ENCODE data around the gene AUH. TPM values are rescaled to one million over a fixed set of nuclear protein-coding genes. Genes with fewer than 3 reads are reported as not detected.

AUH gene, protein sequence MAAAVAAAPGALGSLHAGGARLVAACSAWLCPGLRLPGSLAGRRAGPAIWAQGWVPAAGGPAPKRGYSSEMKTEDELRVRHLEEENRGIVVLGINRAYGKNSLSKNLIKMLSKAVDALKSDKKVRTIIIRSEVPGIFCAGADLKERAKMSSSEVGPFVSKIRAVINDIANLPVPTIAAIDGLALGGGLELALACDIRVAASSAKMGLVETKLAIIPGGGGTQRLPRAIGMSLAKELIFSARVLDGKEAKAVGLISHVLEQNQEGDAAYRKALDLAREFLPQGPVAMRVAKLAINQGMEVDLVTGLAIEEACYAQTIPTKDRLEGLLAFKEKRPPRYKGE
- total RNA-seq: 10 to 100 TPM; 27.4 to 36.1 TPM

DNA sequence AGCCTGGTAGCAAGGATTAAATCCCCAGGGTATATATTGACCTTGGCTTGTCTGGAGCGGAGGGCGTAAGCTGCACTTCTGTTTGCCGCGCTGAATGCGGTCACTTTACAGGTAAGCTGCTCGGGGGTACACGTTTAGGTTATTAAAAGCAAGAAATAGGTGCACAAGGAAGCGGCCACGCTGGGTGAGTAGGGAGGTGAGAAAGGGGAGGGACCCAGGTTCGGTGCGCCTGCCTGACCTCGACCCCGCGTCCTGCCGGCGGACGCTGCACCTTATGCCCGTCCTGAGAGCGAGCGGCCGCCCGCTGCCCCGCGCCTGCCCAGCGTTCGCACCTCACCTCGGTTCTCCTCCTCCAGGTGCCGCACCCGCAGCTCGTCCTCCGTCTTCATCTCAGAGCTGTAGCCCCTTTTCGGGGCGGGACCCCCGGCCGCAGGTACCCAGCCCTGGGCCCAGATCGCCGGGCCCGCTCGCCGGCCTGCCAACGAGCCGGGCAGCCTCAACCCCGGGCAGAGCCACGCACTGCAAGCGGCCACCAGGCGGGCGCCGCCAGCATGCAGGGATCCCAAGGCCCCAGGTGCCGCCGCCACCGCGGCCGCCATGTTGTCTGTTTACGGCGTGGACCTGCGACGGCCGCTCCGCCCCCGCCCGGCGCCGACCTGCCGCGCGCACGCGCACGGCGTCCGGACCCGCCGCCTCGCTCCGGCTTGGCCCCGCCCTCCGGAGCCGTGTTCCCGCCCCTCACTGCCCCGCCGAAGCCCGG lies at the start of gene AUH:
Gene AUH (minus strand): TSS at position 628 of the 760 bp plus-strand sequence. CDS start 29 bp downstream, at position 599.
- Histone ChIP-seq H3K27me3 (replicated peaks; ENCODE audit: insufficient read depth) (no peaks in the 10 kb centered on the region), H3K4me1 (ENCODE audit: control insufficient read depth in 1 of 2, low read depth in 2 of 2) (peaks cover 14 to 27% of the 10 kb centered on the region in 2 donors), H3K27ac (peak within 1 kb of the TSS; percentile 81 to 85), H3K9me3 (no peaks in the 10 kb centered on the region), H3K36me3 (no peaks in the 10 kb centered on the region), H3K4me3 (peak within 1 kb of the TSS; percentile 95)
- peak; percentile 31 for DNase-seq (ENCODE audit: low spot score)
- TF ChIP-seq, protein P1, sequence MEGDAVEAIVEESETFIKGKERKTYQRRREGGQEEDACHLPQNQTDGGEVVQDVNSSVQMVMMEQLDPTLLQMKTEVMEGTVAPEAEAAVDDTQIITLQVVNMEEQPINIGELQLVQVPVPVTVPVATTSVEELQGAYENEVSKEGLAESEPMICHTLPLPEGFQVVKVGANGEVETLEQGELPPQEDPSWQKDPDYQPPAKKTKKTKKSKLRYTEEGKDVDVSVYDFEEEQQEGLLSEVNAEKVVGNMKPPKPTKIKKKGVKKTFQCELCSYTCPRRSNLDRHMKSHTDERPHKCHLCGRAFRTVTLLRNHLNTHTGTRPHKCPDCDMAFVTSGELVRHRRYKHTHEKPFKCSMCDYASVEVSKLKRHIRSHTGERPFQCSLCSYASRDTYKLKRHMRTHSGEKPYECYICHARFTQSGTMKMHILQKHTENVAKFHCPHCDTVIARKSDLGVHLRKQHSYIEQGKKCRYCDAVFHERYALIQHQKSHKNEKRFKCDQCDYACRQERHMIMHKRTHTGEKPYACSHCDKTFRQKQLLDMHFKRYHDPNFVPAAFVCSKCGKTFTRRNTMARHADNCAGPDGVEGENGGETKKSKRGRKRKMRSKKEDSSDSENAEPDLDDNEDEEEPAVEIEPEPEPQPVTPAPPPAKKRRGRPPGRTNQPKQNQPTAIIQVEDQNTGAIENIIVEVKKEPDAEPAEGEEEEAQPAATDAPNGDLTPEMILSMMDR (IDR thresholded peaks at IDR 0.05): no peak
- peak; percentile 79 for ATAC-seq (ENCODE audit: insufficient number of reproducible peaks, low FRiP score, low read depth)

DNA sequence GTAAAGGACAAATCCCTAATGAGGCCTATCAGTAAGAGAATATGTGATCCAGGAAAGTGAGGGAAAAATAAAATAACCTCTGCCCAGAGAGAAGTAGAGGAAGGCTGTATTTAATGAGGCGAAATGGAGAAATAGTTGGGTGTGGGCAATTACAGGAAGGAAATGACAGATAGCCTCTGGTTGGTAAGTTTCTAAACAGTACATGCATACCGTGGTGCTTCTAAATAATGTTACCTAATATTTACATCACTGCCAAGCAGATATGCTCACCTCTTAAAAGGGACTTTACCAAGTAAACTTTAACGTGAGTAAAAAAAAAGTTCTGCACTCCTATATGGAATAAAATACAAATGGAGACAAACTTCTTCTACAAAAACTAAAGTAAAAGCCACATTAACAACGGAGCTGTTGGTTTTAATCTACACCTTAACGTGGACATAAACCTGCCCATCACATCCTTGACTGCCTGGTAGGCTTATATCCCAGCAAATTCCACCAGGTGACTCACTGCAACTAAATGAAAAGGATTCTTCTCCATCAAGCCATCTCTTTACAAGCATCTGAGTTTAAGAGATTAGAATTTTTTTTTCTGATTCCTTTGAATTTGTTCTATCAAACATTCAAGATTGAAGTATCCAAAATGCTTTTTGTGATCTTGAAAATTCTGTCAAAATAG lies 49.5 kb upstream of the AUH start:
- Histone ChIP-seq H3K4me3 (no peak overlapping the region), H3K27ac (no peak overlapping the region), H3K27me3 (replicated peaks; ENCODE audit: insufficient read depth) (no peaks in the 10 kb centered on the region), H3K4me1 (ENCODE audit: control insufficient read depth in 1 of 2, low read depth in 2 of 2) (no peaks in the 10 kb centered on the region), H3K9me3 (no peaks in the 10 kb centered on the region), H3K36me3 (peaks cover 27% of the 10 kb centered on the region)
- DNase-seq (ENCODE audit: low spot score) (no peak), ATAC-seq (ENCODE audit: insufficient number of reproducible peaks, low FRiP score, low read depth) (no peak)
- TF ChIP-seq, protein P1 (IDR thresholded peaks at IDR 0.05): no peak

DNA sequence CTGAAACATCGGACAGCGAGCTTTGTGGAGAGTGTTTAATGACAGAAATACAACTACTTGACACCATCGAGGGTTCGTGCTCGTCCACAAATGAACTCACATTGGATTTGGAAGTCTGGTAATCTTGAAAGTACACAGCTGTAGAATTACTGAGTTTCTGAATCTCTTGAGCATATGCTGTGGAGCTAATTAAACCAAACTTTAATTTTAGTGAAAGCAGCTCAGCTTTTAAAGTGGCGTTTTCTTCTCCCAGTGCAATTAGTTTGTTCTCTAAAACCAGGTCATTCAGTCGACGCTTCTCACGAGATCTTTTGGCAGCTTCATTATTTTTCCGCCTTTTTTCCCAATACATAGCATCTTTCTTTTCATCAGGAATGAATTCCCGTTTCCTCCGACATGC lies 48.4 kb upstream of the AUH start:
- H3K4me3 ChIP-seq: no peak overlapping the region
- no peaks in the 10 kb centered on the region for H3K27me3 ChIP-seq (replicated peaks; ENCODE audit: insufficient read depth)
- no peaks in the 10 kb centered on the region for H3K4me1 ChIP-seq (ENCODE audit: control insufficient read depth in 1 of 2, low read depth in 2 of 2)
- ATAC-seq (ENCODE audit: insufficient number of reproducible peaks, low FRiP score, low read depth): no peak
- no peaks in the 10 kb centered on the region for H3K9me3 ChIP-seq
- H3K36me3 ChIP-seq: peaks cover 27% of the 10 kb centered on the region
- no peak overlapping the region for H3K27ac ChIP-seq
- DNase-seq (ENCODE audit: low spot score): no peak
- TF ChIP-seq, protein P1 (IDR thresholded peaks at IDR 0.05): no peak

DNA sequence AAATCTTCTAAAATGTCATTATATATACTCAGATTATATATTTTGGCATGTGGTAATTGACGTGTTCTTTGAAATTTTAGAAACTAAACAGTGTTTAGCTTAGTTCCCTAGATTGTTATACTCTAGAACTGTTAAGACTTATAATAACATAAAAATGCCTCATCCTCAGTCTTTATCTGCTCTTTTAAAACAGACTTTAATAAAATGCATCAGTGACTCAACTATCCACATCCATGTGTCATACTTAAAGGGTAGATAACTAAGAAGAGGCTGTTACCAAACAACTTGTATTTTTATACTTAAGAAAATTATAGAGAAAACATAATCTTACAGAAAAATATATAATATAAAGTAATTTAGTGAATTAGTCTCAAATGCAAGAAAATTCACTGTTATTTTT lies 46.8 kb upstream of the AUH start:
- H3K9me3 ChIP-seq: no peaks in the 10 kb centered on the region
- DNase-seq (ENCODE audit: low spot score): no peak
- no peak overlapping the region for H3K27ac ChIP-seq

More for the DNA sequence above, 46.8 kb upstream of the AUH start:
- no peak for ATAC-seq (ENCODE audit: insufficient number of reproducible peaks, low FRiP score, low read depth)
- peaks cover 27% of the 10 kb centered on the region for H3K36me3 ChIP-seq
- no peaks in the 10 kb centered on the region for H3K4me1 ChIP-seq (ENCODE audit: control insufficient read depth in 1 of 2, low read depth in 2 of 2)
- H3K27me3 ChIP-seq (replicated peaks; ENCODE audit: insufficient read depth): no peaks in the 10 kb centered on the region
- no peak overlapping the region for H3K4me3 ChIP-seq
- TF ChIP-seq, protein P1 (IDR thresholded peaks at IDR 0.05): no peak

Data from thoracic aorta (tissue), 2 donors.